Upper lobe of left lung (tissue), 6 donors: ENCODE results near the gene KIF26B. TPM values are rescaled to one million over a fixed set of nuclear protein-coding genes. Genes with fewer than 3 reads are reported as not detected.

Source experiments
- ATAC-seq, 2 donors: fragments of 200-7000 bp; cut with Tn5 transposase; one replicate each; pipeline ENCODE4 v1.9.1; 2022; ENCODE audit warnings: mild to moderate bottlenecking in 2 of 2, moderate library complexity in 2 of 2; ENCODE audit not compliant: low FRiP score in 2 of 2
- DNase-seq, 2 donors: peaks; one replicate each; pipeline ENCODE4 v3.0.0-alpha.2; 2019 to 2020
- H3K27ac ChIP-seq, 4 donors: fragments of 200-600 bp; sonication (generic); one replicate each; pipeline ENCODE4 v1.5.1; 2016 to 2019
- H3K27me3 ChIP-seq, 4 donors: fragments of 200-600 bp; sonication (generic); one replicate each; pipeline ENCODE4 v1.5.1; 2017 to 2019
- H3K36me3 ChIP-seq, 4 donors: fragments of 200-600 bp; sonication (generic); one replicate each; pipeline ENCODE4 v1.5.1; 2016 to 2019
- H3K4me1 ChIP-seq, 4 donors: fragments of 200-600 bp; sonication (generic); one replicate each; pipeline ENCODE4 v1.5.1; 2018 to 2019
- H3K4me3 ChIP-seq, 4 donors: fragments of 200-600 bp; sonication (generic); one replicate each; pipeline ENCODE4 v1.5.1; 2017 to 2019; ENCODE audit warnings: mild to moderate bottlenecking in 2 of 4, moderate library complexity in 1 of 4
- H3K9me3 ChIP-seq, 4 donors: fragments of 200-600 bp; sonication (generic); one replicate each; pipeline ENCODE4 v1.5.1; 2018 to 2019
- CTCF ChIP-seq, 6 experiments: fragments of 450-650 bp in 4 of 6; fragments of 200-600 bp in 2 of 6; sonication (generic) in 2 of 6; IDR thresholded peaks; one replicate each; pipeline ENCODE4 v1.5.1; 2016 to 2019; ENCODE audit warnings: antibody characterized with exemption in 6 of 6
- EP300 ChIP-seq, 4 donors: sonication (generic); formaldehyde crosslinking; IDR thresholded peaks; one replicate each; pipeline ENCODE4 v1.5.1; 2017; ENCODE audit warnings: antibody characterized with exemption in 4 of 4, control low read depth in 2 of 4
- POLR2A ChIP-seq, 4 donors: fragments of 450-650 bp; IDR thresholded peaks; one replicate each; pipeline ENCODE4 v1.5.1; 2016 to 2017; ENCODE audit warnings: antibody characterized with exemption in 4 of 4, mild to moderate bottlenecking in 2 of 4
- POLR2AphosphoS5 ChIP-seq, 2 donors: sonication (generic); formaldehyde crosslinking; IDR thresholded peaks; one replicate each; pipeline ENCODE4 v1.5.1; 2017; ENCODE audit warnings: antibody characterized with exemption in 2 of 2
- WGBS, 2 donors: methylation state at CpG; one replicate each; pipeline ENCODE4 v1.1.5; 2017 to 2018; 5-methylcytosine and 5-hydroxymethylcytosine counted together
- total RNA-seq, 6 donors: library from RNA; depleted of rRNA in 4 of 6; stranded (reverse); fragments of >200 nt in 4 of 6; gene quantifications; one replicate each; pipeline versions ENCODE4 v1.1.0 to v1.2.1, GENCODE V29; 2016 to 2021
- donor health status: DM: no; HTN: no; CAD: no; lungs with moderate emphysema.
- donor health status: DM: no; HTN: yes; CAD: no; lungs with severe emphysema.

The KIF26B gene
- total RNA-seq, 6 donors from 2014 or later: 1.2 to 4.3 (median 2.1) TPM

GRCh38 chr1:245311887-245312536 lies 157.2 kb downstream of the KIF26B start:
- 88% methylated on average over 8 of the region's 8 CpGs for WGBS, 2 donors
- no peak overlapping the region for H3K27ac ChIP-seq
- no peaks in the 10 kb centered on the region for H3K36me3 ChIP-seq
- TF ChIP-seq POLR2A (IDR thresholded peaks at IDR 0.05) (no peak), CTCF (IDR thresholded peaks at IDR 0.05) (no peak), EP300 (IDR thresholded peaks at IDR 0.05) (no peak), POLR2AphosphoS5 (IDR thresholded peaks at IDR 0.05) (no peak)
- H3K4me3 ChIP-seq: no peak overlapping the region
- H3K27me3 ChIP-seq: no peaks in the 10 kb centered on the region
- DNase-seq (no peak), ATAC-seq (no peak)
- no peaks in the 10 kb centered on the region for H3K9me3 ChIP-seq
- peaks cover 2 to 8% (median 7%) of the 10 kb centered on the region in 4 donors for H3K4me1 ChIP-seq

- WGBS, 2 donors: 94% methylated on average over 9 of the region's 9 CpGs
- no peaks in the 10 kb centered on the region for H3K27me3 ChIP-seq
These were observed 158.8 kb downstream of the KIF26B start for GRCh38 chr1:245313576-245313975.

GRCh38 chr1:245316784-245317183 lies 162.0 kb downstream of the KIF26B start:
- WGBS, 2 donors: 85 to 93% methylated on average over 6 of the region's 6 CpGs
- Histone ChIP-seq H3K4me1 (no peaks in the 10 kb centered on the region), H3K27ac (no peak overlapping the region), H3K27me3 (no peaks in the 10 kb centered on the region), H3K36me3 (no peaks in the 10 kb centered on the region), H3K9me3 (no peaks in the 10 kb centered on the region), H3K4me3 (no peak overlapping the region)
- DNase-seq (no peak), ATAC-seq (no peak)
- no peak for TF ChIP-seq CTCF (IDR thresholded peaks at IDR 0.05)
- no peak for TF ChIP-seq EP300 (IDR thresholded peaks at IDR 0.05)
- TF ChIP-seq POLR2AphosphoS5 (IDR thresholded peaks at IDR 0.05): no peak
- no peak for TF ChIP-seq POLR2A (IDR thresholded peaks at IDR 0.05)

More at GRCh38 chr1:245313576-245313975, 158.8 kb downstream of the KIF26B start:
- H3K27ac ChIP-seq: no peak overlapping the region
- no peak overlapping the region for H3K4me3 ChIP-seq
- H3K9me3 ChIP-seq: no peaks in the 10 kb centered on the region
- DNase-seq: no peak
- TF ChIP-seq POLR2AphosphoS5 (IDR thresholded peaks at IDR 0.05) (no peak), POLR2A (IDR thresholded peaks at IDR 0.05) (no peak), CTCF (IDR thresholded peaks at IDR 0.05) (no peak), EP300 (IDR thresholded peaks at IDR 0.05) (no peak)
- no peak for ATAC-seq
- H3K4me1 ChIP-seq: peaks cover 0 to 8% (median 7%) of the 10 kb centered on the region in 4 donors
- H3K36me3 ChIP-seq: no peaks in the 10 kb centered on the region

DNA sequence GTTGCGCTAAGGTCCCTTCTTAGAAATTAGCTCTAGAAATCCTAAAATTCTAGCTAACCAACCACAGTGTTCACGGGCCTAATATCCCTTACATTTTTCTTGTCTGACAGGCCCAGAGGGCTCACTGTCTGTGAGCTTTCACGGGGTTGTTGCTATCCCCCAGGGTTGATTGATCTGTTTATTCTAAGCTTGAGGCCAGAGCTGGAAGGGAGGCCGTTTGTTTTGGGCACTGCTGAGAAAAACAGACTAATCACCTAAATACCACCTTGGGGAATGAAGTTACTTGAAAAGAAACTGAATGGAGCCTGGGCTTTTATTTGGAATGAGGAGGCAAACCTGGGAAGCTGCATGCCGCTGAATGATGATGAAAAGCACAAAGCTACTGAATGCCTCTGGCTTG lies 162.4 kb downstream of the KIF26B start:
- Histone ChIP-seq H3K27me3 (no peaks in the 10 kb centered on the region), H3K36me3 (no peaks in the 10 kb centered on the region), H3K27ac (no peak overlapping the region), H3K9me3 (no peaks in the 10 kb centered on the region), H3K4me3 (no peak overlapping the region), H3K4me1 (no peaks in the 10 kb centered on the region)
- WGBS, 2 donors: 78 to 85% methylated on average over 5 of the region's 5 CpGs
- no peak for DNase-seq
- ATAC-seq: no peak
- no peak for TF ChIP-seq EP300 (IDR thresholded peaks at IDR 0.05)
- no peak for TF ChIP-seq CTCF (IDR thresholded peaks at IDR 0.05)

- H3K36me3 ChIP-seq: no peaks in the 10 kb centered on the region
- DNase-seq (no peak), ATAC-seq (no peak)
- H3K4me3 ChIP-seq: no peak overlapping the region
- H3K27me3 ChIP-seq: no peaks in the 10 kb centered on the region
- no peak overlapping the region for H3K27ac ChIP-seq
- H3K4me1 ChIP-seq: no peaks in the 10 kb centered on the region
- 49 to 60% methylated on average over 4 of the region's 4 CpGs for WGBS, 2 donors
- no peaks in the 10 kb centered on the region for H3K9me3 ChIP-seq
- TF ChIP-seq EP300 (IDR thresholded peaks at IDR 0.05): no peak
- no peak for TF ChIP-seq POLR2AphosphoS5 (IDR thresholded peaks at IDR 0.05)
- TF ChIP-seq POLR2A (IDR thresholded peaks at IDR 0.05): no peak
- TF ChIP-seq CTCF (IDR thresholded peaks at IDR 0.05): no peak
These were observed 164.3 kb downstream of the KIF26B start for GRCh38 chr1:245319094-245319493.
